ENCODE results near the gene PHF21B. TPM values are rescaled to one million over a fixed set of nuclear protein-coding genes. Genes with fewer than 3 reads are reported as not detected.

PHF21B gene
- total and polyA plus RNA-seq, 2 donors, result 0.61 to 0.63 TPM

- no peak for DNase-seq (ENCODE audit: extremely low spot score)
- no peaks in the 10 kb centered on the region for H3K4me1 ChIP-seq (ENCODE audit: insufficient read depth)
- 62% methylated on average over 15 of the region's 15 CpGs for WGBS
- H3K36me3 ChIP-seq (ENCODE audit: insufficient read depth), result no peaks in the 10 kb centered on the region
- no peak overlapping the region for H3K4me3 ChIP-seq (ENCODE audit: low read depth, low read length)
- H3K27ac ChIP-seq (ENCODE audit: low read depth), result no peak overlapping the region
These were observed 68.6 kb downstream of the PHF21B start for GRCh38 chr22:44941207-44941606.

- no peak for DNase-seq (ENCODE audit: extremely low spot score)
- no peaks in the 10 kb centered on the region for H3K36me3 ChIP-seq (ENCODE audit: insufficient read depth)
- WGBS, result 75% methylated on average over 11 of the region's 11 CpGs
- H3K4me3 ChIP-seq (ENCODE audit: low read depth, low read length), result no peak overlapping the region
- H3K27ac ChIP-seq (ENCODE audit: low read depth), result no peak overlapping the region
- H3K4me1 ChIP-seq (ENCODE audit: insufficient read depth), result no peaks in the 10 kb centered on the region
These were observed 69.7 kb downstream of the PHF21B start for GRCh38 chr22:44940130-44940529.

- H3K36me3 ChIP-seq (ENCODE audit: insufficient read depth), result no peaks in the 10 kb centered on the region
- no peak overlapping the region for H3K4me3 ChIP-seq (ENCODE audit: low read depth, low read length)
- H3K4me1 ChIP-seq (ENCODE audit: insufficient read depth), result no peaks in the 10 kb centered on the region
- no peak for DNase-seq (ENCODE audit: extremely low spot score)
- whole genome bisulfite sequencing, result 77% methylated on average over 11 of the region's 11 CpGs
- no peak overlapping the region for H3K27ac ChIP-seq (ENCODE audit: low read depth)
These were observed 70.4 kb downstream of the PHF21B start for GRCh38 chr22:44939451-44939850.

- H3K36me3 ChIP-seq (ENCODE audit: insufficient read depth), result no peaks in the 10 kb centered on the region
- DNase-seq (ENCODE audit: extremely low spot score), result no peak
- no peak overlapping the region for H3K4me3 ChIP-seq (ENCODE audit: low read depth, low read length)
- no peak overlapping the region for H3K27ac ChIP-seq (ENCODE audit: low read depth)
- 59% methylated on average over 14 of the region's 14 CpGs for WGBS
- no peaks in the 10 kb centered on the region for H3K4me1 ChIP-seq (ENCODE audit: insufficient read depth)
These were observed 70.9 kb downstream of the PHF21B start for GRCh38 chr22:44938886-44939285.

GRCh38 chr22:44937216-44937615, 72.6 kb downstream of the PHF21B start:
- Histone ChIP-seq H3K27ac (ENCODE audit: low read depth) (no peak overlapping the region), H3K36me3 (ENCODE audit: insufficient read depth) (no peaks in the 10 kb centered on the region), H3K4me3 (ENCODE audit: low read depth, low read length) (no peak overlapping the region), H3K4me1 (ENCODE audit: insufficient read depth) (no peaks in the 10 kb centered on the region)
- DNase-seq (ENCODE audit: extremely low spot score), result no peak
- WGBS, result 84% methylated on average over 8 of the region's 8 CpGs

- H3K36me3 ChIP-seq (ENCODE audit: insufficient read depth), result no peaks in the 10 kb centered on the region
- WGBS, result 85% methylated on average over 16 of the region's 16 CpGs
- DNase-seq (ENCODE audit: extremely low spot score), result no peak
- H3K4me3 ChIP-seq (ENCODE audit: low read depth, low read length), result no peak overlapping the region
- no peaks in the 10 kb centered on the region for H3K4me1 ChIP-seq (ENCODE audit: insufficient read depth)
- no peak overlapping the region for H3K27ac ChIP-seq (ENCODE audit: low read depth)
These were observed 73.6 kb downstream of the PHF21B start for GRCh38 chr22:44936201-44936600.

- H3K4me1 ChIP-seq (ENCODE audit: insufficient read depth), result no peaks in the 10 kb centered on the region
- no peak overlapping the region for H3K27ac ChIP-seq (ENCODE audit: low read depth)
- no peaks in the 10 kb centered on the region for H3K36me3 ChIP-seq (ENCODE audit: insufficient read depth)
- H3K4me3 ChIP-seq (ENCODE audit: low read depth, low read length), result no peak overlapping the region
- WGBS, result 83% methylated on average over 11 of the region's 11 CpGs
- DNase-seq (ENCODE audit: extremely low spot score), result no peak
These were observed 74.1 kb downstream of the PHF21B start for GRCh38 chr22:44935724-44936123.

- no peak for DNase-seq (ENCODE audit: extremely low spot score)
- Histone ChIP-seq H3K36me3 (ENCODE audit: insufficient read depth) (no peaks in the 10 kb centered on the region), H3K4me3 (ENCODE audit: low read depth, low read length) (no peak overlapping the region), H3K4me1 (ENCODE audit: insufficient read depth) (no peaks in the 10 kb centered on the region), H3K27ac (ENCODE audit: low read depth) (no peak overlapping the region)
- WGBS, result 73% methylated on average over 6 of the region's 6 CpGs
These were observed 75.4 kb downstream of the PHF21B start for GRCh38 chr22:44934454-44934735.

GRCh38 chr22:44933666-44934453, 75.9 kb downstream of the PHF21B start:
- H3K36me3 ChIP-seq (ENCODE audit: insufficient read depth), result no peaks in the 10 kb centered on the region
- H3K4me3 ChIP-seq (ENCODE audit: low read depth, low read length), result no peak overlapping the region
- no peak overlapping the region for H3K27ac ChIP-seq (ENCODE audit: low read depth)
- no peaks in the 10 kb centered on the region for H3K4me1 ChIP-seq (ENCODE audit: insufficient read depth)
- WGBS, result 61% methylated on average over 22 of the region's 22 CpGs
- no peak for DNase-seq (ENCODE audit: extremely low spot score)

- WGBS, result 94% methylated on average over 11 of the region's 11 CpGs
- H3K27ac ChIP-seq (ENCODE audit: low read depth), result no peak overlapping the region
These were observed 77.3 kb downstream of the PHF21B start for GRCh38 chr22:44932493-44932892.

GRCh38 chr22:44931766-44932165, 78.0 kb downstream of the PHF21B start:
- Histone ChIP-seq H3K27ac (ENCODE audit: low read depth) (no peak overlapping the region), H3K36me3 (ENCODE audit: insufficient read depth) (no peaks in the 10 kb centered on the region), H3K4me1 (ENCODE audit: insufficient read depth) (no peaks in the 10 kb centered on the region), H3K4me3 (ENCODE audit: low read depth, low read length) (no peak overlapping the region)
- no peak for DNase-seq (ENCODE audit: extremely low spot score)
- 84% methylated on average over 9 of the region's 9 CpGs for WGBS

More at GRCh38 chr22:44932493-44932892, 77.3 kb downstream of the PHF21B start:
- DNase-seq (ENCODE audit: extremely low spot score), result no peak
- H3K4me1 ChIP-seq (ENCODE audit: insufficient read depth), result no peaks in the 10 kb centered on the region
- no peaks in the 10 kb centered on the region for H3K36me3 ChIP-seq (ENCODE audit: insufficient read depth)
- no peak overlapping the region for H3K4me3 ChIP-seq (ENCODE audit: low read depth, low read length)

- 45% methylated on average over 26 of the region's 26 CpGs for WGBS
- DNase-seq (ENCODE audit: extremely low spot score), result no peak
These were observed 78.7 kb downstream of the PHF21B start for GRCh38 chr22:44931077-44931540.

GRCh38 chr22:44930711-44931035, 79.1 kb downstream of the PHF21B start:
- 83% methylated on average over 8 of the region's 8 CpGs for WGBS
- no peak for DNase-seq (ENCODE audit: extremely low spot score)
- H3K27ac ChIP-seq (ENCODE audit: low read depth), result no peak overlapping the region

More at GRCh38 chr22:44931077-44931540, 78.7 kb downstream of the PHF21B start:
- no peaks in the 10 kb centered on the region for H3K4me1 ChIP-seq (ENCODE audit: insufficient read depth)
- H3K27ac ChIP-seq (ENCODE audit: low read depth), result no peak overlapping the region
- no peaks in the 10 kb centered on the region for H3K36me3 ChIP-seq (ENCODE audit: insufficient read depth)
- no peak overlapping the region for H3K4me3 ChIP-seq (ENCODE audit: low read depth, low read length)

GRCh38 chr22:44930016-44930710, 79.6 kb downstream of the PHF21B start:
- no peak for DNase-seq (ENCODE audit: extremely low spot score)
- no peak overlapping the region for H3K27ac ChIP-seq (ENCODE audit: low read depth)
- no peaks in the 10 kb centered on the region for H3K4me1 ChIP-seq (ENCODE audit: insufficient read depth)
- H3K4me3 ChIP-seq (ENCODE audit: low read depth, low read length), result no peak overlapping the region
- H3K36me3 ChIP-seq (ENCODE audit: insufficient read depth), result no peaks in the 10 kb centered on the region
- 84% methylated on average over 13 of the region's 13 CpGs for WGBS

More at GRCh38 chr22:44930711-44931035, 79.1 kb downstream of the PHF21B start:
- Histone ChIP-seq H3K4me3 (ENCODE audit: low read depth, low read length) (no peak overlapping the region), H3K4me1 (ENCODE audit: insufficient read depth) (no peaks in the 10 kb centered on the region), H3K36me3 (ENCODE audit: insufficient read depth) (no peaks in the 10 kb centered on the region)

All from urinary bladder (tissue), 4 donors.